NCI-H446 treated with DMSO at 0.1 percent for 48 hours (cell line): Measurements from ENCODE around the gene CLDN18.
A peak's percentile ranks its signal among the peaks of the same experiment; 100 is the strongest.

ENCODE experiments used
- DNase-seq: peaks from one replicate; lab custom pipeline; 2025; lab: John Stamatoyannopoulos, UW

CLDN18 gene

GRCh38 chr3:138063416-138063815 is 53.5 kb downstream of the CLDN18 start:
- DNase-seq, result no peak

DNA sequence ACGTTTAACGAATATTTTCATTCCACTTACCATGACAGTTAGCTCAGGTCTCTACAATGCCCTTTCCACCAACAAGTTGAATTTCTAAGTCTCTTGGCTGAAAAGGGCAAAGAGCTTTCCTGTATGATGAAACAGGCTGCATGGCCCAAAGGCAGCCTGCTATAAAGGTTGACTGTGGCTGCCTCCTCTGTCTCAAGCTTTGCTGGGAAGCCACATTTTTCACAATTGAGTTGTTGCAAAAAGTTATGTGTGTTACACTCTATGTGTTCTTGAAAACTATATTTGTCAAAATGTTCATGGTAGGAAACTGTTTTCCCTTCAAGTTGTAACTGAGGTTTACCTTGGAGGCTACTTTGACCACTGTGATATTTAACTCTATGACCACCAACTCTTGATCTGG is 56.0 kb downstream of the CLDN18 start:
- no peak for DNase-seq

GRCh38 chr3:138066383-138066782 is 56.4 kb downstream of the CLDN18 start:
- DNase-seq, result no peak

- DNase-seq, result no peak
Measured at GRCh38 chr3:138066972-138067371, 57.0 kb downstream of the CLDN18 start.

DNA sequence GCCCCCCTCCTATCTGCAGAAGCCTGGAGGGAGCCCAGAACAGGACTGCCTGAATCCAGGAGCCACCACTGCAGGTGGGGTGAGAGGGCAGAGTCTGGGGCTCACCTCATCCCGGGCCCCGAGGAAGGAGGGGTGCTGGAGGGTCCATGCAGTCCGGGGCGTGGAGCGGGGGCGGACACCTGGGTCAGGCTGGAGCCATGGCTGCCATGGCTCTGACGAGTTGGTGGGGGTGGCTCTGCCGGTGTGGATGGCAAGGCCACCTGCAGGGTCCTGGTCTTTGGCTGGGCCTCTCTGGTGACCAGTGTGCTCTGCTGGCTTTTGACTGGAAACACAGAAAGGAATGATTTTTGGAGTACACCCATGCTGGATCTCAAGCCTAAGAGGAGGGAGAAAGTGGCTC is 58.1 kb downstream of the CLDN18 start:
- no peak for DNase-seq

DNA sequence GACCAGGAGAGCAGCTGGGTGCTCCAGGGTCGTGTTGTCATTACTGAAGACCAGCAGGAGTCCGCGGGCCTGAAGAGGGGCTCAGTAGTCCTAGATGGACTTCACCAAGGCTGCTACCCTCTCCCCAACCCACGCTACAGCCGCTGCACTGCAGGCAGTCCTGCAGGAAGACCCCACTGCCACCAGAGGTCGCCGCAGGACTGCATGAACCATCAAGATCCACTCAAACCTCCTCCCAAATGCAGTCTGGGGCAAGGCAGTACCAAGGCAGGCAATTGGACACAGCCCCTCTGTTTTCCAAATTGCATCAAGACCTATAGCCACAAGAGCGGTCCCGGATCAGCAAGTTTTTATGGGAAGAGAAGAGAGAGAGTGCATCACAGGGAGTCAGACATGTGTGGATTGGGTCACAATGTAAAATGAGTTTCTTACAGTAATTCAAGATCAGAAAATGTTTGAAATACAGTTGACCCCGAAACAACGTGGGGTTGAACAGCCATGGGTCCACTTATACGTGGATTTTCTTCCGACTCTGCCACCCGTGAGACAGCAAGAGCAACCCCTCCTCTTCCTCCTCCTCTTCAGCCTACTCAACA is 58.7 kb downstream of the CLDN18 start:
- peak; percentile 32 for DNase-seq

DNA sequence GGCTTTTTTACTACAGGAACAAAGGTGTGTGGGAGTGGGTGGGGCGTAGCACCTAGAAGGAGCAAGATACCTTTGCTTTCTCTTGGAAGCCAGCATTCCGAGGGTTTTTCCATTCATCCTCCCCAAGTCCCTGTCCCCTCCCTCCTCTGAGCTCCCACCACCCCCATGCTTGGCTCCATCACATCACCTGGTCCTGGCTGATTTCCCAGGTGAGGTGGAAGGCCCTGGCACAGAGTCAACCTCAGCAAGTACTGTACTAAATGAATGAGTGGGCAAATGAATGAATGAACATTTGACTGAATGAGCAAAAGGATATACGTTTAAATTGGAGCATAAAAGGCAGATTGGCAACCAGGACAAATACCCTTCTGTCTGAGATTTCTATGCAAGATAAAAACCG is 60.0 kb downstream of the CLDN18 start:
- no peak for DNase-seq

- DNase-seq, result no peak
Measured at GRCh38 chr3:138072796-138073195, 62.8 kb downstream of the CLDN18 start.

DNA sequence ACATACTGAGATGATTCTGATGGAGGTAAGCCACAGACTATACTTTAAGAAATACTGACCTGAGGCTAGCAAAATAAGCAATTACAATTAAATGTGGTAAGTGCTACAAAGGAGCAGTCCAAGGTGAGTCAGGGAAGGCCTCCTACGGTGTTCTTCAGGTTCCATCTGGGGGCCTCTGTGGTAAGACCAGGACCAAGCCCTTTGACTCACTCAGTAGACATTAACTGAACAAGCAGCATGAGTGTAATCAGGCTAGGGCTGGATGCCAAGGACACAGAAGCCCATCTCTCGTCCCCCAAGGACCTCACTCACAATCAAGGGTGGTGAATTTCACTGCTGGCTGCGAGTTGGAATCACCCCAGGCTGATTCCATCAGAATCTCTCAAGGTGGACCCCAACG is 68.1 kb downstream of the CLDN18 start:
- DNase-seq, result no peak

- no peak for DNase-seq
Measured at GRCh38 chr3:138078901-138079344, 69.0 kb downstream of the CLDN18 start.

DNA sequence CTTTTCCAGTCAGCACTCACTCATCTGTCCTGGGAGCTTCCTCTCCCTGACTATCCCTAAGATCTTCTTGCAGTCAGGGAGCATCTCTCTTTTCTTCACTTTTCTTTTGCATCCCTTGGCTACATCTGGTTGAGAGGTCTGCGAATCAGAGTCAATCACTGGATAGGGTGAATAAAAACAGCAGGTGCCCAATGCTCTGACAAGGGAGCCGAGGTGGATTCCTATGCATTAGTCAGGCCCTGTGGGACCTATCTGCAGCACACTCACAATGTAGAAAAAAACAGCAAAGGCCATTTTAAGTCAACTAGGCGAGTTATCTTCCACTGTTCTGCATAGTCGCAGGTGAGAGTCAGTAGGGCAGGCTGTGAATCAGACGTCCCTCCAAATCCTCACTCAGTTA is 69.9 kb downstream of the CLDN18 start:
- no peak for DNase-seq

DNA sequence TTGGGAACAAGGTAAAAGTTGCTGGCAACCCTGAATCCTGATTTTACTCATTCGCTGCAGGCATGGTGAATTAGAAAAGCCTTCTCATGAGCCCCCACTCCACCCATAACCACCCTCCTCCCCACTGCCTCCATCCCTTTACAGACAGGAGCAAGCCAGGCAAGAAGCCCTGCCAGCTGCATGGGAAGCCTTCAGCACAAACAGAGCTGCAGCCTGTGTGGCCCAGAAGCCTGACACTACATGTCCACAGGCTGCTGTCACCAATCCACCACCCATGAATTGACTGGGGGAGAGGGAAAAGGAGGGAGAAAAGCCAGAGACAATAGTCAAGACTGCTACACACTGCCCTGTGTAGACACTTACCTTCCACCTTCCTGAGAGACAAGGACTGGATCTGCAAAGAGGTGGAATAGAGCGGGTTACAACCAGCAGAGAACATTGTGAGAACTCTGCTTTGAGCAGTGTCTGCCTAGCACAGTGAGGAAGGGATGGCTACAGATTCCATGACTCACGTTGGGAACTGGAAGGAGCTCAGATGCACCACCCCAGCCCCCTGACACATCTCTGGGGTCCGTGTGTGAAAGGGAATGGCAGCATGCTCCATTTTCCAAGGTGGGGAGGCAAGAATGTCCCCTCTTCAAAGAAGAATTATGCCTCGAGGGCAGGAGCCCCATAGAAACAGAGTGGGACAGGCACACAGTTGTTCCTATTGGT is 71.6 kb downstream of the CLDN18 start:
- no peak for DNase-seq

GRCh38 chr3:138082085-138082991 is 72.4 kb downstream of the CLDN18 start:
- DNase-seq, result no peak

DNA sequence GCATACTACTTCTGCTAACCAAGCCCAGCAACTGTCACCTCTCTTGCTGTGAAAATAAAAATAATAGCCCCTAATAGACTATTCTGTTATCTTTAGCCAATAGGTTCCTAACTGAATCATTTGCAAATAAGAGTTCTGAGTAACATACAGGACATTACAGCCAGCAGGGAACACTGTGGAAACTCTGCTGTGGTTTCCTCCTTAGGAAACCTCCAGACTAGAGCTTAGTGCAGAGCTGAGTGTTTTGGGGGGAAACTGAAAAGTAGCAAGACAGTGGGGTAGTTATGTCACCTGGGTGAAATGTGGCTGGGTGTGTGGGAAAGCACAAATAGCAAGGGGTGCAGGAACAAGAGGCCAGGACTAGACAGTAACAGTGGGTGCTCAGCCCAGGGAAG is 73.0 kb downstream of the CLDN18 start:
- DNase-seq, result no peak
